Measurements from ENCODE around the gene P2RX3.
"Not testable (repeated sequence)": the region's sequence is repeated elsewhere in the genome, so short reads cannot be mapped to it uniquely, and the experiment has no call there.

P2RX3 gene

DNA sequence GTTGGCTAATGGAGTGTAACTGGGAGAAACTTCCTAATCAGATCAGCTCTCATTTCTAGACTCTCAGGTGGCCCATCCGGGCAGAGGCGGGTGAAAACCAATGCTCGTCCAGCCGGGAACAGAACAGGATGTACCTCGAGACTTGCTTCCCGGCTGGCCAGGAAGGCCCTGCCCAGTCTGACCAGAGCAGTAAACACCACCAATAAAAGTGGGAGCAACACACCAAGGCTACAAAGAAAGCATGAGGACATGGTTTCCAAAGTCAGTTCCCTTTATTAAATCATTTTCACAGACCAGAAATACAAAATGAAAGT is 12.5 kb upstream of the P2RX3 start:
- DNase-seq = no peak

DNA sequence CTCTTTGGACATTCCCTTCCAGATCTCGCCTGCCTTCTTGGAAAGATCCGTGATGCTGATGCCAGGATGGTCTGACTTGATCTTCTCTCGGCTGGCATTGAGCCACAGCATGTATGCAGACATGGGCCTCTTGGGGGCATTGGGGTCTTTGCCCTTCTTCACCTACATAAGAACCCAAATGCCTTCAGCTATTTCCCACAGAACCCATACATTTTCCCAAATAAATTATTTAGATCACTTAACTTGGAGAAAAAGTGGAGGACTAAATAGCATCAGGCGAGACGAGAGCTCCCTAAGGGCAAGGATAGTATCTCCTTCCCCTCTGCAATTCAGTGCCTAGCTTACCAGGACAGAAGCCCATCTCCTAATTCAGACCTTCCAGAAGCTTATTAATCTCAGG is 10.4 kb upstream of the P2RX3 start:
- no peak for DNase-seq

DNA sequence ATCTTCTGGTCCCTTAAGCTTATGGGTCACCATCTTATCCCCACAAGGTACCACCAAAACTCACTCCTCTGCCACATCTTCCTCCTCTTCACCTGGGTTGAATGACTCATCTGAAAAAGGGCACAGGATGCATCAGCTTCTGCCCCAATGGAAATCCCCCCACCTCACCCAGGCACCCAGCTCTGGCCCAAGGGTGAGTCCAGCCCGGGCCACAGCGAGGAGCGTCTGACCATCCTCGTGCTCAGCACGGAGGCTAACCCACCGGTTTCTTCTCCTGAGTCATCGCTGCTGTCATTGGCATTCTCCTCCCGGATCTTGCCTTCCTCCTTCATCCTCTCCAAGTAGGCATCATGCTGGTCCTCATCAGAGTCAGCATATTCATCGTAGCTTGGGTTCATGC is 8.1 kb upstream of the P2RX3 start:
- peak; percentile 45 for DNase-seq

- DNase-seq = no peak
These were observed 6.4 kb upstream of the P2RX3 start for GRCh38 chr11:57331720-57332119.

DNA sequence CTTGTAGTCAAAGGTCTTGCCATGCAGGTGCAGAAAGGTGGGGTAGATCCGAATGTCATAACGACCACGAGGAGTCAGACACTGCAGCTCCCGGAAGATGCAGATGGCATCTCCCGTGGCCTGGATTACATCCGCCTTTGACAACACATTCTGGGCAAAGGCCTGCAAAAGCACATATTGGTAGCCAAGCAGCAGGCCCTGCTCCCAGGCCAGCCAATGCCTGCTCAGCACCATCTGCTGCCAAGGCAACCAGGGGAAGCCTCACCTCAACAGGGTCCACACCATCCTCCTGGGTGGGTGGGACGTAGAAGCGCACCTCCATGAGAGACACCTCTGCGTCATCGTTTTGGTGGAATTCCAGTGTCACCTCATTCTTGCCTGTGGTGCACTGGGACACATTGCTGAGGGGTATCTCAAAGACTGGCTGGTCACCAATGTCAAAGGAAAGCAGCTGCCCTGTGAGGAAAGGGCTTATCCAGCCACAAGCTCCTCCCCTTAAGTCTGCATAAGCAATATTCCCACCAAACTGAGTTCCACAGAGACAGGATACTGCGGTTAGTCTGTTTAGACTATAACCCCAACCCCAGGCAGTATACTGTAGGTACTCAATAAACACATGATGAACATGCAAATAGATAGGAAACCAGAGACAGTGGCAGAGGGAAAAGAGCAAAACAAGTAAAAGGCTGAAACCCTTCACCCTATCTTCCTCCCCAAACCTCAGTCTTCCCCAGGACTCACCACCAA is 5.3 kb upstream of the P2RX3 start:
- DNase-seq = no peak

GRCh38 chr11:57335023-57335342 is 3.2 kb upstream of the P2RX3 start:
- no peak for DNase-seq

DNA sequence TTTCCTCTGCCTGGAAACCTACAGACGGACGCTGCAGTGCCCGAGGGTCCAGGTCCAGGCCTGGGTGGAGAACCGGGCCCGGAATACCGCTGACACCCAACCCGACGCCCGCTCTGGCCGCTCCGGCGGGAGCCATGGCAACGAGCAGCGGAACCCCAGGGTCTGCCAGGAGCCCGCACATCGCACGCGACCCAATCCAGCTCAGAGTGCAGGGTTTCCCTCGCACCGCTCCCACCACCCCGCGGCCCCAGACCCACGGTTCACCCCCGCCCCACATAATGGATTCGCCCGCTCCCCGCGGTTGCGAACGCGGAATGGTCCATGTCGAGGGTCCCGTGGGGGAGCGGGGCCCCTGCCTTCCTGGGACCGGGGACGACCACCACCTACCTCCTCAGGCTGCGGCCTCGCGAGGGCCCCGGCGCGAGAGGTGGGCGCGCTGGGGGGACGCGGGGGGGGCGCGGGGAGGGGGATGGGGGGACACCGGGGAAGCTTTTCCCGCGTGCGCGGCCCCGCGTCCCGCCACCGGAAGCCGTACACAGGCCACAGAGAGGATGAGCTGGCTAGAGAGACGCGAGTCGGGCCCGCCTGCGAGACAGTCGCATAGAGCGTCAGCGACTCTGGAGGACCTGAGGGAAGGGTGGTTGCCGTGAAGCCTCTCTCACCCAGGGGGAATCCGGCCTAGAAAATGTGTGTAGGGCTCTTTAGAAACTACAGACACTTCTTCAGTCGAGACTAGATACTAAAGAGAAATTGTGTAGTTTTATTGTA is 2.6 kb upstream of the P2RX3 start, which contains the start of gene SSRP1:
Gene SSRP1, minus strand, starts transcription at position 550 of the 768 bp plus-strand sequence. CDS start 771 bp downstream, outside the sequence.
- peak; percentile 89 for DNase-seq

GRCh38 chr11:57336111-57336666 is 2.0 kb upstream of the P2RX3 start:
- DNase-seq = no peak

GRCh38 chr11:57336856-57337255 is 1.3 kb upstream of the P2RX3 start:
- DNase-seq = not testable (repeated sequence)

- DNase-seq = no peak
These were observed 1.2 kb downstream of the P2RX3 start for GRCh38 chr11:57339328-57339727.

GRCh38 chr11:57340039-57340615 is 2.0 kb downstream of the P2RX3 start:
- DNase-seq = peak; percentile 48

DNA sequence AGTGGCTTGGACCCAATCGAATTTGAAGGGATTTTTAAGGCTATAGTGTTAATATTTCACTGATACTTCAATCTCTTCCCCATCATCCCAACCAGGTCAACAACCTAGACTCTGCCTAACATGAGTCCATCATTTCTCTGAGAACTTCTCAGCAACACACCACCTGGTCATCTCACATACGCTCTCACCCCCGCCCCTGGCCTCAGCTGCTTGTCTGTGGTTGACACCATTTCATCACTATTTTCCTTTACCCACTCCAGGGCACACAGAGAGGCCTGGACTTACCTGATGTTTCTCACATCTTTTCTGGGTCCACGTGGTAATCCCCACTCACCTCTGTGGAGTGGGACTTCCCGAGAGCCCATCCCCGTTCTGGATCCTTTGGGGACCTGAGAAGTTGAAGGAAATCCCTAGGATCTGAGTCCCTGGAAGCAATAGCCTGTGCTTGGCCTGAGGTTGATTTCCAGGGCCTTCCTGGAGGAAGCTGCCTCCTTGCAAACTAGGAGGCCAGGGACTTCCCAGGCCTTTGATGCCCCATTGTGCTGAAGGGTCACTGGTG is 3.2 kb downstream of the P2RX3 start:
- no peak for DNase-seq

DNA sequence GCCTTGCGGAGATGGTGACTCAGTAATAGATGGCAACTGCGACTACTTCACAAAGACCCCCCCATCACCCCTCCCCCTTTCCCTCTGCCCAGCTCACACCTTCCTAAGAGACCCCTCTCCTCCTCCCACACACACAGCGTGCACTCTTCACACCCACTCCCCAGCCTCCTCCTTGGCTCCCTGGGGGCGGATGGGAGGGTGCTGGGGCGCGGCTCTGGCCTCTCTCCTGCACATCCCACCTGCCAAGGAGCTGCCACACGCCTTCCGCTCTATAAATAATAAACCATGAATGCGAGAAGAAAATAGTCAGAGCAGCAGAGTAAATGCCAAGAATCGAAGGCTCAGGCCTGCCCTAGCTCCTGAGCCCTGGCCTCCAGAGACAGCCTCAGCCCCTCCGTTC is 4.5 kb downstream of the P2RX3 start:
- DNase-seq = no peak

DNA sequence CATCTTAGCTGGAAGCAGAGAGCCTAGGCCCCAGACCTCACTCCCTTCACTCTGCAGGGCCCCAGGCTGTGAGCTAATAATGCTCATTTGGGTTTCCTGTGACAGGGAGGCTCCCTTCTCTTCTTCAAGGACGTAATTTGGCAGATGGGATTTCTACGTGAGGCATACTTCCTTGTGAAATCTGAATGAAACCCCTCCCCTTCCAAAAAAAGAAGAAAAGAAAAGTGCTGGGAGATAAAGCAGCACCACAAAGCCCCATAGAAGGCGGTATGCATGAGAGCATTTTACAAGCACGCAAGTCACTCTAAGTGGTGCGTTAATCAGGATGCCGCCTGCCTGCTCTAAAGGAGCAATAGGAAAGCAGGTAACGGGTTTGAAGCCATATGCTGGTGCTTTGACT is 5.7 kb downstream of the P2RX3 start:
- DNase-seq = no peak

GRCh38 chr11:57344826-57345225 is 6.7 kb downstream of the P2RX3 start:
- no peak for DNase-seq

- peak; percentile 81 for DNase-seq
These were observed 7.5 kb downstream of the P2RX3 start for GRCh38 chr11:57345555-57346211.

DNA sequence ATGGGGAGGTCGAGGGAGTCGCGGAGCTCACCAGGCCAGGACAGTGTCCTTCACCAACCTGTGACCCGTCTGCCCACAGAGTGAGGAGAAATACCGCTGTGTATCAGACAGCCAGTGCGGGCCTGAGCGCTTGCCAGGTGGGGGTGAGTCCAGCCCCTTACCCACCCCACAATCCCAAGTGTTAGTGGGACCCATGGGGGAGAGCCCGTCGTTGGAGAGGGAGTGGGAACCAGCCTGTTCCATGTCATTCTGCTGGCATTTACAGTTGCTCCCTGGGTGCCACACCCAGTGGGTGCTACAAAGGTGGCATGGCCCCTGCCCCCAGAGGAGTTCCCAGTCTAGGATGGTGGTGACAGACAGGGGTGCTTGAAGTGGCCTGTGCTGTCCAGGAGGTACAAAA is 9.2 kb downstream of the P2RX3 start:
- no peak for DNase-seq

- DNase-seq = no peak
These were observed 9.9 kb downstream of the P2RX3 start for GRCh38 chr11:57348052-57348451.

DNA sequence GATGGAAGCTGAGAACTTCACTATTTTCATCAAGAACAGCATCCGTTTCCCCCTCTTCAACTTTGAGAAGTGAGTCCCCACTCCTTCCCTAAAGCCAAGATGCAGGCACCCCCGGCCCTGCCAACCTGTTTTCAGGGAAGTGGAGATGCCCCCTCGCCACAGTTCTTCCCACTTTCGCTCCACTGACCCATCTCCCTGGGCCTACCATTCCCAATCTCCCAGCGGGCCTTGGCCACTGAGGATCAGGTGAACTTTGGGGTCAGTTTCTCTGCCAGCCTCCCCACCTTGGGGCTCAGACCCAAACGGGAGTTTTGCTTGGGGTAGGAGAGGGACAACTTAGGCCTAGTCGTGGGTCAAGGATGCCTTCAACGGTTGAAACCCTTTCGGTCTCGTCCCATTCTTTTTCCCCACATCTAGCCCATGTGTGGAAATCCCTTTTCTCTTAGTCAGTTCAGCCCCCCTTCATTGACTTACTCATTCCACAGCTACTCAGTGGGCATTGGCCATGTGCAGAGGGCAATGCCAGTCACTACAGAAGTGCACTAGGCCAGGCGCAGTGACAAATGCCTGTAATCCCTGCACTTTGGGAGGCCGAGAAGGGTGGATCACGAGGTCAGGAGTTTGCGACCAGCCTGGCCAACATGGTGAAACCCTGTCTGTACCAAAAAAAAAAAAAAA is 10.6 kb downstream of the P2RX3 start:
- no peak for DNase-seq

DNA sequence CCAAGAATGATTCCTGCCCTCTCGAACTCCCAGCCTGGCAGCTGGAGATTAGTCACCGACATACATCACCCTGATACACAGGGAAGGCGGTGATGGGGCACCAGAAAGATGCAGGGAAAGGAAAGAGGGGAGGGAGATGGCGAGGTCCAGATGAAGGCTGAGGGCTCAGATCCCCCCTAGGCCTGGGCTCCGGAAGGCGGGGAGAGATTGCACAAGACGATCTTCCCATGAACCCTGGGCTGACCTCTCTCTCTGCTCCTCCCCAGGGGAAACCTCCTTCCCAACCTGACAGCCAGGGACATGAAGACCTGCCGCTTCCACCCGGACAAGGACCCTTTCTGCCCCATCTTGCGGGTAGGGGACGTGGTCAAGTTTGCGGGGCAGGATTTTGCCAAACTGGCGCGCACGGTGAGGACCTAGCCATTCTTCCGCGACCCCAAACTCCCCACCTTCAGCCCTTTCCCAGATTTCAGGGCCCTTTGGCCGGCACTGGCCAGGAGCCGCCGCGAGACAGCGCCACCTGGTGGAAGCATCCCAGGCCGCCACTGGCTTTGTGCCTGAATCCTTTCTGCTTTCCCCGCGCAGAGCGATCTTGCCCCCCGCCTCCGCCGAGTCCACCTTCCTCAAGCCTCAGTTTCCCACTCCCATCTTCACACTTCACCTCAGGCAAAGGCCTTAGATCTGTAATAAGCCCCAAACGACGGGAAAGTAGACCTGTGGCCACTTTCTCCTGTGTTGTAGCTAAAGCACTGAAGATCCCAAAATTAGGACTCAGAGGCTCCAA is 11.5 kb downstream of the P2RX3 start:
- peak; percentile 87 for DNase-seq

DNA sequence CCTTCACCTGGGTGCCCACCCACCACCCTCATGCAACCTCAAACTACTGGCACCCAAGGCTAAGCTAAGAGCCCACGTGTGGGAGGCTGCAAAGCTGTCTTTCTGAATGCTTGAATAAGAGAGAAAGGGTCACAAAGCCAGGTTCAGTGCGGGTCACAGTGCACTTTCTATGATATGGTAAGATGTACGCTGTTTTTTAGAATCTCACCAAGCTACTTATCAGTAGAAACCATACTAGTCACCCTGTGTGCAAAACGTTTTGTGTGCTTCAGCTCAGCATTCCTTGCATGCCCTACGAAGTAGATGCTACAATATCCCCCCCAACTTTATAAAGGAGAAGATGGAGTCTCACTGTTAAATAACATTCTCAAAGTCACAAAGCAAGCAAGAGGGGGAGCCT is 14.9 kb downstream of the P2RX3 start:
- DNase-seq = no peak

GRCh38 chr11:57353446-57353845 is 15.3 kb downstream of the P2RX3 start:
- no peak for DNase-seq
